Colon (tissue), 2 donors: Measurements from ENCODE around the gene RNF113B.

Experiments
- FAIRE-seq: peaks from 2 replicates; lab custom pipeline; 2012; peaks lifted over from hg19 to GRCh38; lab: Jason Lieb, UNC
- donor health status: control.
- donor health status: control.

The RNF113B gene

GRCh38 chr13:98176777-98177608 is at the start of gene RNF113B:
Gene RNF113B, minus strand, starts transcription at chr13:98177269. Its CDS starts 33 bp downstream, at chr13:98177236.
- FAIRE-seq = no peak

DNA sequence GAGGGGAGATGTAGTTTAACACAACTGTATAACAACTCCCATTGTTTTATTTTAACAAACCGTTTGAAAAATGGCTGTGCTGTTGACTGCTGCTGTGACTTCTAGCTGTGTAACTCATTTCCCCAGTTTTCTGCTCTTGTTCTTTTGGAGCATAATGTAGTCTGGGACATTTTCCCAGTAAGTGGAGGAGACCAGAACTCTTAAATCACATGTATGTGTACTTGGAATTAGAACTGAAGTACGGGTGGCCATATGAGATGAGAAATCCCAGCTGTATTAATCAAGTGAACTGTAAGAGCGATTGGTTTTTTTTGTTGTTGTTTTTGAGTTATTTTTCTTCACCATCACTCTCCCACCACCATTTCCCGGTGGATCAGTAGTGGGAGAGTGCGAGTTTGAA is 49.4 kb upstream of the RNF113B start:
- FAIRE-seq = no peak

- no peak for FAIRE-seq
These were observed 48.2 kb upstream of the RNF113B start for GRCh38 chr13:98225036-98225940.

DNA sequence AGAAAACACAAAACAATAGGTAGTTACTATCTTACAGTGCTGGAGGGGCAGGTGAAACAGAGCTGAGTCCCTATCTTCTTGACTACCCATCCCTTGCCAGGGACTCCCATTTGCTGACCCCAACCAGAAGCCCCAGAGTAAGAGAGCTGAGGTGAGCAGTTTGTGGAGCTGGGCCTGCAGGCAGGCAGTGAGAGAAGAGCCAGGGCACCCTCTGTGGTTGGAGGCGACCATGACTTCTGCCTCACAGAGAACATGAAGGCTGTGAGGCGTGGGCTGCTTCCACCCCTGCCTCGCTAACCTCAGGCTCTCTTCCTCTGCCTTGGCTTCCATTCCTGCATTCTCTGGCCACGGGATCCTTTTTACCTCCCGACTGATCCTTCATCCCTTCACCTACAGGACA is 47.5 kb upstream of the RNF113B start:
- no peak for FAIRE-seq

DNA sequence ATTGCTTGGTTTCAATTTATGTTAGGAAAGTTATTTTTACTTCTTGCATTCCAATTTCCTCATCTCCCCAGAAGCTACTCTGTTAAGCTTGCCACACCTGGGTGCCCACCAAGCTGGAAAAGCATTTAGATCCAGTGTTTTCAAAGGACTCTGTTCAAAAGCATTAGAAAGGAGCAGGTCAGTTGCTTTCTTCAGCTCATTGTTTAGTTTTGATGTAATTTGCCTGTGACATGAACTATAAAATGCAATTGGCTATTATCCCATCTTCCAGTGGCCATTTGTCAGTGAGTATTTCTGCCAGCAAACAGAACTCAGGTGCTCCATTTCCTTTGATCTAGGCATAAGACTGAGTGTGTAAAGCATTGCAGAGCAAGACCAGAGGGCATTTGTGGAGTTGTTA is 46.7 kb upstream of the RNF113B start:
- FAIRE-seq = no peak

DNA sequence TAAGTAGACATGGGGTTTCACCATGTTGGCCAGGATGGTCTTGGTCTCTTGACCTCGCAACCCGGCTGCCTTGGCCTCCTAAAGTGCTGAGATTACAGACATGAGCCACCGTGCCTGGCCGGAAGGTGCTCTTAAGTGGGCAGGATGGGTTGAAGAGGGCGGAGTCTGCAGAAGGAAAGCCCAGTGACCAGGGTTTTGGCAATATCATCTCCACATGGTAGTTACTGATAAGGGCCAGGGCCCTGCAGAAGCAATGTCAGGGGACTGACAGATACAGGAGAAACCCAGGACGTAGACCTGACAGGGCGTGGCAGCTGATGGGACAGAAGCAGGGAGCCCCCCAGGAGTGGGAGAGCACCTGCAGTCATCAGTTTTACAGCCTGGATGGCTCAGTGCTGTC is 45.7 kb upstream of the RNF113B start:
- no peak for FAIRE-seq

DNA sequence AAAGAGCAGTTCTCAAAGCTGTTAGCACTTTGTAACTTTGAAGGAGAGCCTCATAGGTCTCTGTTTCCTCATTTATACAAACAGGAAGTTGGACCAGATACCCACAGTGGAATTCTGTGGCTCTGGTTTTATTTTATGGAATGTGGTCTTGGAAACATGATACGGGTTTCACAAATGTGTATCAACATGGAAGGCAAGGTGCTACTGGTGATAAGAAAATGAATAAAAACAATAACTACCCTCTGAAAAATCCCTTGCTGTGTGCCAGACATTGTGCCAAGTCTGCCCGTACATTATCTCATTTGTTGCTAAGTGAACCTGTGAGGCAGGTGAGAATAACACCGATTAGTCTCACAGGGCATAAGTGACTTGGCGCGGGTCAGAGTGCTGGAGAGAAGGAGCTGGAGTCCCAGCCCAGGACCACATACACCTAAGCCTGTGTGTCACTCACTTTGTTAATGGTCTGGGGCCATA is 45.0 kb upstream of the RNF113B start:
- no peak for FAIRE-seq

DNA sequence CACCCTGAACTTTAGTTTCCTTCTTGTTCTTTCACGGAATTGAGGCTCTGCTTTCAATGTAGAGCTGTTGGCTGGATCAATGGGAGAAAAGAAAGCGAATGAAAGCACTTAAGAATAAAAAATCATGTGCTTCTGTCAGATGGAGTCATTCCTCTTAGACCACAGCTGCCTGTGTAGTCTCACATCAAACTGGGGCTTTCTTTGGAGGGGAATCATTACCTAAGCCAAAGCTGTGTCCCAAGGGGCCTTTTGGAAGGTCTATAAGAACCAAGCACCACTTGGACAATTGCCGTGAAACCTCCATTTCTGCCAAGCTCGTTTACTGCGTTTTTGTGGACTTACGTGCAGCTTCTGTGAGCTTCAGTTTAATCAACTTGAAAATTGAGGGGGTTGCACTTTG is 44.2 kb upstream of the RNF113B start:
- no peak for FAIRE-seq

DNA sequence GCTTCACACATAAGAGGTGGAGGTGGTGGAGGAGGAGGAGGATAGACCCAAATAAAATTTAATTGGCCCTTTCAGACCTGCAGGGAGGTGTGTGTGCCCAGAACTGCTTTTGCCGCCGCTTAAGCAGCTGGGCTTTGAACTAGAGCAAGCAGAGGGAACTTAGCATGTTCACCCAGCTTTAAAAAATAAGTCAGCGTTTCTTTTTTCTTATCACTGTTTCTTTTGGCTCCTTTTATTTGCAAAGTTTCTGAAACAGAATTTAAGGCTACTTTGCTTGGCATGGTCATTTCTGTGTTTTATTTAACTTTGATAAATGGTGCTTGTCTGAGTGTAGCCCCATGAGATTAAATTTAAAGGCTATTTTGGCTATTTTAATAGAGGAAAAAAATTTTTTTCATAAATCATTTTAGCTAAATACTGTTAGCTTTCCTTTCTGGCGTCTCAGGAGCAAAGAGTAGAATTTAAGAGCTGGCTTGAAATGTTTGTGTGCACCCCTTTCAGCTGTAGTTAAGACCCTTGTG is 43.3 kb upstream of the RNF113B start:
- FAIRE-seq = no peak

- no peak for FAIRE-seq
These were observed 42.6 kb upstream of the RNF113B start for GRCh38 chr13:98219685-98220084.

GRCh38 chr13:98217597-98217996 is 40.5 kb upstream of the RNF113B start:
- no peak for FAIRE-seq

DNA sequence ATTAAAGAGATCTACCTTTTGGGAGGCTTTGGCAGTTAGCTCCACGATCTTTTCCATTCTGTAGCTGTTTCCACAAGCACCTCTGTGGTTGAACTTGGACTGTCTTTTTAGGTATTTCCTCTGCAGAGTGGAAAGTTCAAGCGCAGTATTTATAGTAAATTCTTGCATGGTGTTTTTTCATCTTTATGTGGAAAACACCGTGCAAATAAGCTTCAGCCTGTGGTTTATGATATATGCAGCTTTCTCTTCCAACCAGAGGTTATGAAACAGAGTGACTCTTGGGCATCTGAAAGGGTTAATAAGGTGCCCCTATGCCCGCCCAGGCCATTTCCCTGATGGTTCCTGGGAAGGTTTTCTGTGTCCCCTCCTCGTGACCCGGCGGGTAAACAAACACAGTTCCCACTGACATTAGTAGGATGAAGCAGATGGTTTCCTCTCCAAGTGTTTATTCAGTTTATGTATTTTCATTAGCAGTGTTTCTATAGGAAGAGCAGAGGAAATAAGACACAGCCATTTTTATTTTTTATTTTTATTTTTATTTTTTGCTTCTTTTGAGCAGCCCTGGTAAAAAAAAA is 39.7 kb upstream of the RNF113B start:
- no peak for FAIRE-seq

DNA sequence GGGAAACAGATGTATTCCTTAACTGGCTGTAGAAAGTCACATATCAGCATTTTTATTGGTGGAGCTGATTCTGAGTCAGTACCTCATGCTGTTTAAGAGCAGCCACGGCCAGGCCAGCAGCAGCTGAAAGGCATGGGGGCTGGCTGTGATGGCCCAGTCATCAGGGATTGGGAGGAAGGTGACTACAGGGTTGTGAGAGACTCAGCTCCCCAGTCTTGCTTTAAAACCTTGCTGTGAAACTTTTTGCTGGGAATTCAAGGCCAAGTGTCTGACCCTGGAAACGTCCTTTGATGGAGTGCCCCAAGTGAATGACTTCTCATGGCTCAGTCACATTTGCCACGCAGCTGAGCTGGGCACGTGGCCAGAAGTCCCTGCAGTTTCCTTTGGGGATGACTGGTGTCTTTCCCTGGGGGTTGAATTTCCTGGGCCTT is 39.1 kb upstream of the RNF113B start:
- no peak for FAIRE-seq

DNA sequence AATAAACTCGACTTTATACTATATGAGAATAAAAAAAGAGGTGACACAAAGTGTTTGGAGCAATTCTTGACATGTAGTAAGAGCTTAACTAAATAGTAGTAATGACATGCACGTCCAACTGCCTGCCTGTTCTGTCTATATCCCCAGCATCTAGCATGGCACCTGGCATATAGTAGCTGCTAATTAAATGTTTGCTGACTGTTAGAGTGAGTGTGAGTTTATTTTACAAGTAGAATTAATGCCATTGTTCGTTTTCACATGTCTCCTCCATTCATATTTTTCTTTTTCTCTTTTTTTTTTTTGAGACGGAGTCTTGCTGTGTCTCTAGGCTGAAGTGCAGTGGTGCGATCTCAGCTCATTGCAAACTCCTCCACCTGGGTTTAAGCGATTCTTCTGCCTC is 38.4 kb upstream of the RNF113B start:
- FAIRE-seq = no peak

- no peak for FAIRE-seq
These were observed 37.6 kb upstream of the RNF113B start for GRCh38 chr13:98214707-98215106.

GRCh38 chr13:98214008-98214643 is 37.1 kb upstream of the RNF113B start:
- no peak for FAIRE-seq

GRCh38 chr13:98213354-98213753 is 36.3 kb upstream of the RNF113B start:
- no peak for FAIRE-seq

DNA sequence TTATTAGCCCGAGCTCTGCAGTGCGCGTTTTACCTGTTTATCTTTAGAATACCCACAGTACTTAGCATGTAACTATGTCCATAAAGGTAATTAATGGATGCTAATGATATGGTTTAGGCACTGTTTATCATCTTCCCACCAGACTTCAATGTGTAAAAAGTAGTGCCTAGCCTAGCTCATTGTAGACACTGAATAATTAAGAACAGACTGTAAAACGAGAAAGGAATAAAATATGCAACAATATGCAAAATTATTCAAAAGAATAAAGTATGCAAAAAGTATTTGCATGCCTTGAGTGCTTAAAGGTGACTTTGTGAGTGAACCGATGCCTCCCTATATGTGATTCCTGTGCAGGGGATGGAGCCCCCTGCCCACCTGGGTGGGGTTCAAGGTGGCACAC is 35.7 kb upstream of the RNF113B start:
- no peak for FAIRE-seq

- no peak for FAIRE-seq
These were observed 31.5 kb upstream of the RNF113B start for GRCh38 chr13:98208606-98209005.

- no peak for FAIRE-seq
These were observed 30.3 kb upstream of the RNF113B start for GRCh38 chr13:98207416-98207815.

DNA sequence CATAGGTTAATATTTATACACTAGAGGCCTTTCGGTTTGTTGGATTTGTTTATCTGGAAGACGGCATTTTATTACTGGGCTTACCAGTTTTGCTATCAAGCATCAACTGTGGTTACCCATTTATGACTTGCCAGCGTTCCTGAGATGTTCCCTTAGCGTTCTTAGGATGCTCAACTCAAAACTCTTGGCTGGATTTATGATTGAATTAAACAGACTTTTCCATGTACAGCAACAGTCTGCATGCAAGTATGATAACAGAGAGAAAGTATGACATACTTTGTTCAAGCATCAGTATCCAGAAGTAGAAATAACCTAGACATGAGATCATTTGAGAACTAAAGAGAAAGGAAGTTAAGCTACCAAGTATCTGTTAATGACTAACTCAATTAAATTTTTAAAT is 29.9 kb upstream of the RNF113B start:
- no peak for FAIRE-seq

GRCh38 chr13:98204546-98204945 is 27.5 kb upstream of the RNF113B start:
- FAIRE-seq = no peak
